ENCODE data around the gene FADS2. TPM values are rescaled to one million over a fixed set of nuclear protein-coding genes. Genes with fewer than 3 reads are reported as not detected.

FADS2 gene
- total and polyA plus RNA-seq, 3 donors from 2014 or later, result 73.5 to 123 (median 80.8) TPM

- Histone ChIP-seq H3K4me3 (no peak overlapping the region), H3K36me3 (ENCODE audit: low read depth, missing control alignments) (no peaks in the 10 kb centered on the region), H3K27ac (peak overlapping the region in 1 of 2 donors; percentile 62), H3K9me3 (no peaks in the 10 kb centered on the region), H3K4me1 (peaks cover 29% of the 10 kb centered on the region), H3K27me3 (no peaks in the 10 kb centered on the region)
- intact Hi-C loops (cut with DNase I; ENCODE audit: low total_unique reads), result no loop called here
- no peak for DNase-seq
- TF ChIP-seq POLR2A (IDR thresholded peaks at IDR 0.05), result no peak
- no peak for TF ChIP-seq CTCF (IDR thresholded peaks at IDR 0.05)
- 82 to 86% methylated on average over 13 to 15 of the region's 15 CpGs for WGBS, 2 donors
These were observed 68.7 kb downstream of the FADS2 start for GRCh38 chr11:61896665-61897386.

- DNase-seq, result peak; percentile 82
- Histone ChIP-seq H3K27ac (peak overlapping the region; percentile 14 to 62), H3K27me3 (no peaks in the 10 kb centered on the region), H3K4me3 (no peak overlapping the region), H3K9me3 (no peaks in the 10 kb centered on the region), H3K36me3 (ENCODE audit: low read depth, missing control alignments) (no peaks in the 10 kb centered on the region), H3K4me1 (peaks cover 28% of the 10 kb centered on the region)
- WGBS, 2 donors, result 71% methylated on average over 15 to 17 of the region's 17 CpGs
- intact Hi-C loops (cut with DNase I; ENCODE audit: low total_unique reads), result loop anchor here (2.0 kb wide), 1 partner anchor 49 kb away; no protein-coding TSS in a partner anchor
- peak; percentile 85 to 89 (median 86) for TF ChIP-seq CTCF (IDR thresholded peaks at IDR 0.05)
- TF ChIP-seq POLR2A (IDR thresholded peaks at IDR 0.05), result no peak
These were observed 69.5 kb downstream of the FADS2 start for GRCh38 chr11:61897387-61898246.

DNA sequence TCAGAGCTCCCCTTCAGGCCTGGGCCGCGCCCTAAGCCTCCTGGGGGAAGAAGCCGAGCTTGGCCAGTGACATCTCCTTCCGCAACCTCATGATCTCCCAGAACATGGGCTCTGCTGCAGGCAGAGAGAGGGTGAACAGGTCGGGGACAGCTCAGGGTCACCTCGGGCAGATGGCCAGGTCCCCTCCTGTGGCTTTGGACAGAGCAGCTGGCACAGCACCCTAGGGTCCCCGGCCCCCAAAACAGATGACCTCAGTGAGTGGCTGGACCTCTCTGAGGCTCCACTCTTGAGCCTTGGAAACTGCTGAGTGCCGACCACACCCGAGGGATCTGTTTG, 70.1 kb downstream of the FADS2 start:
- DNase-seq, result no peak
- peaks cover 28% of the 10 kb centered on the region for H3K4me1 ChIP-seq
- H3K9me3 ChIP-seq, result no peaks in the 10 kb centered on the region
- no peak overlapping the region for H3K4me3 ChIP-seq
- no peaks in the 10 kb centered on the region for H3K36me3 ChIP-seq (ENCODE audit: low read depth, missing control alignments)
- TF ChIP-seq POLR2A (IDR thresholded peaks at IDR 0.05), result no peak
- no peak for TF ChIP-seq CTCF (IDR thresholded peaks at IDR 0.05)
- WGBS, 2 donors, result 62% methylated on average over 9 of the region's 9 CpGs; no CpG with 5 or more reads in 1 of the 2 donors
- H3K27me3 ChIP-seq, result no peaks in the 10 kb centered on the region
- intact Hi-C loops (cut with DNase I; ENCODE audit: low total_unique reads), result loop anchor here (2.0 kb wide), 1 partner anchor 49 kb away; no protein-coding TSS in a partner anchor
- peak overlapping the region; percentile 14 to 62 for H3K27ac ChIP-seq

GRCh38 chr11:61899146-61899841, 71.2 kb downstream of the FADS2 start:
- intact Hi-C loops (cut with DNase I; ENCODE audit: low total_unique reads), result loop anchor here (2.0 kb wide), 1 partner anchor 48 kb away; no protein-coding TSS in a partner anchor
- peak; percentile 86 for DNase-seq
- TF ChIP-seq CTCF (IDR thresholded peaks at IDR 0.05) (peak; percentile 100), POLR2A (IDR thresholded peaks at IDR 0.05) (no peak)
- WGBS, 2 donors, result 53 to 67% methylated on average over 22 to 27 of the region's 27 CpGs
- Histone ChIP-seq H3K36me3 (ENCODE audit: low read depth, missing control alignments) (no peaks in the 10 kb centered on the region), H3K4me1 (peaks cover 28% of the 10 kb centered on the region), H3K4me3 (no peak overlapping the region), H3K27me3 (no peaks in the 10 kb centered on the region), H3K9me3 (no peaks in the 10 kb centered on the region), H3K27ac (peak overlapping the region; percentile 14 to 62)
